T-helper 2 cell treated with Interferon-gamma antibody and Interleukin-4, amounts not matched to agents 5 μg/mL and 100 μg/mL, for 36 hours (primary cell): ENCODE data around the gene ADGB.
"Not testable (repeated sequence)": the region's sequence is repeated elsewhere in the genome, so short reads cannot be mapped to it uniquely, and the experiment has no call there.

Experiments used
- DNase-seq: peaks from one replicate; pipeline ENCODE4 v3.0.0; 2021; ENCODE audit warnings: low spot score
- H3K27ac Mint-ChIP-seq: one replicate; pipeline ENCODE4 v1.8.0; 2021; ENCODE audit warnings: mild to moderate bottlenecking, mixed read lengths
- H3K27me3 Mint-ChIP-seq: one replicate; pipeline ENCODE4 v1.8.0; 2021; ENCODE audit warnings: low read depth, mixed read lengths
- H3K36me3 Mint-ChIP-seq: one replicate; pipeline ENCODE4 v1.8.0; 2021; ENCODE audit warnings: low read depth, mixed read lengths
- H3K4me1 Mint-ChIP-seq: one replicate; pipeline ENCODE4 v1.8.0; 2021; ENCODE audit warnings: low read depth, mixed read lengths
- H3K4me3 Mint-ChIP-seq: one replicate; pipeline ENCODE4 v1.8.0; 2022; ENCODE audit warnings: mild to moderate bottlenecking, moderate library complexity, mixed read lengths
- H3K9me3 Mint-ChIP-seq: one replicate; pipeline ENCODE4 v1.8.0; 2021; ENCODE audit warnings: mixed read lengths

The ADGB gene

DNA sequence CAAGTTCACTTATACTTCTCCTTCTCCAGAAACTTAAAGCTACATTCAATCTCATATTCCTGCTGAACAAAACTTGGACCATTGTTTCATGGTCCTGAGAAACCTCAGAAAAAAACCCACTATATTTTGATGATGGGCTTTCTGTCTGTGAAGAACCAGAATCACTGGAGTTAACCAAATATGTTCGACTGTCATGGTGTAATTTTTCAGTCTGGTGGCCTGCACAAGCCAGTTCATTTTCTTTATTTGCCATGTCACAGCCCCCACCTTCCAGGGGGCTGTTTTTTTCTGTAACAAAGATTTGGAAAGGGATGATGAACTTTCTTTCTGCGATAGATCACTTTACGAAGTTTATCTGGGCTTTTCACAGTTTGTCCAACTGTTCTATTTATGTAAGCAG, 204.4 kb downstream of the ADGB start:
- not testable (repeated sequence) for DNase-seq, H3K27ac Mint-ChIP-seq, H3K4me1 Mint-ChIP-seq, H3K36me3 Mint-ChIP-seq, H3K4me3 Mint-ChIP-seq, H3K9me3 Mint-ChIP-seq, H3K27me3 Mint-ChIP-seq

DNA sequence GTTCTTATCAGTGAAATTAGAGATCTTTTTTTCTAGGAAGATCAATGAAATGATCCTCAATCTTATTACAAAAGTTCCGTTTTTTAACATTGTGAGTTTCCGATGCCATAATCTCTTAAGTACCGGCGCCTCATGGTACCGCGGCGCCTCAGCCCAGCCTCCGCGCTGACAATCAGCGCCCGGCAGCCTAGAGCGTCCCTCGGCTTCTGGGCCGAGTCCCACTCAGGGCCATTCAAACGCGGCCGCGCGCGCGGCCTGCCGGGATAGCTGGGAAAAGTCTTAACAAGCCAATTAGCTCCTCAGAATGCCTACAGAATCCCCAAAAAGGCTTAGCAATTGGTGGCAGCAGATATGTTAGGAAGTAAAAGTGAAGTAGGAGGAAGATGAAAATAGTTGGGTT, 204.8 kb downstream of the ADGB start:
- H3K36me3 Mint-ChIP-seq = no peaks in the 10 kb centered on the region
- H3K4me1 Mint-ChIP-seq = peaks cover 1% of the 10 kb centered on the region
- H3K27ac Mint-ChIP-seq = no peak overlapping the region
- no peak overlapping the region for H3K4me3 Mint-ChIP-seq
- no peak for DNase-seq
- H3K9me3 Mint-ChIP-seq = peaks cover 3% of the 10 kb centered on the region
- H3K27me3 Mint-ChIP-seq = peaks cover 2% of the 10 kb centered on the region

DNA sequence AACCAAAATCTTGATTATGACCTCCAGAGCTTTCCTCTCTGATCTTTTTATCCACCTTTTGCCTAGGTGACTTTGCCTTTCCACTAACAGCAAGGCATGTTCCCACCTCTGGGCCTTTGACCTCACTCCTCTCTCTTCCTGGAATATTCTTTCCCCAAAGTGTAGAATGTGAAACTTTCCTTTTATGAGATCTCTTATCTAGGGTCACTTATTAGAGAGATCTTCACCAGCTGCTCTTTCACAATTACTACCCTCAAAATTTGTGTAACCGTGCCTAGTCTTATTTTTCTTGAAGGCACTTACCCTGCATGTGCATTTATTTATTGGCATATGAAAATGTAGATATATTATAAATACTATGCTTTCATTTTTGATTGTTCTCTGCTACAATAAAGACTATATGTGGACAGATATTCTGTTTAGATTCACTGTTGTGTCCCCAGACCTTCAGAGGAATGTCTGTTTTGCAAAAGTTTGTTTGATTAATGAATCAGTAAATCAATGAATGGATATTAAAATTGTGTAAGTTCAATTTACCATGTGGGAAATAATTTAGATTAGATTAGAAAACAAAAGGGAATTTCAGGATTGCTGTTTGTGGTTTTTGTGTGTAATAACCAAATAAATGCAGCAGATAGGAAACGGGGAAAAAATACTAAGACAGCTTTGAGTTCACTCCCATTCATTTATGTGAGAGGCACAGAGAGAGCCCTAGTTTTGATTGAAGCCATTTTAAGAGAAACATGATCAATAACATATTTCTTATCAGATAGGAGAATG, 207.0 kb downstream of the ADGB start:
- Mint-ChIP-seq H3K4me1 (peaks cover 1% of the 10 kb centered on the region), H3K27ac (no peak overlapping the region), H3K36me3 (no peaks in the 10 kb centered on the region), H3K27me3 (peaks cover 2% of the 10 kb centered on the region), H3K4me3 (no peak overlapping the region), H3K9me3 (no peaks in the 10 kb centered on the region)
- no peak for DNase-seq

DNA sequence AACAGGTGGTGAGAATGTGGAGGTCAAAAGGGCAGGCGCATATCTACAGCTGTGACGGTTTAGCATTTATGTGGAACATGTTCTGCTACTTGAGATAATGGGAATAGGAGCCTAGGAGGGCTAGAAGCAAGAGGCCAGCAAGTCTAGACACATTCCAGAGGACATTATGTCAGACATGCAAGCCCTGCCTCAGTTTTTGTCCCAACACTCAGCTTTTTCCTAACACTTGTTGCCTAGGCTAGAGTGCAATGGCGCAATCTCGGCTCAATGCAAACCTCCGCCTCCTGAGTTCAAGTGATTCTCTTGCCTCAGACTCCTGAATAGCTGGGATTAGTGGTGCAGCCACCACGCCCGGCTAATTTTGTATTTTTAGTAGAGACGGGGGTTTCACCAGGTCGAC, 210.2 kb downstream of the ADGB start:
- not testable (repeated sequence) for H3K36me3 Mint-ChIP-seq, H3K4me1 Mint-ChIP-seq, H3K9me3 Mint-ChIP-seq, H3K27ac Mint-ChIP-seq, DNase-seq, H3K4me3 Mint-ChIP-seq, H3K27me3 Mint-ChIP-seq

DNA sequence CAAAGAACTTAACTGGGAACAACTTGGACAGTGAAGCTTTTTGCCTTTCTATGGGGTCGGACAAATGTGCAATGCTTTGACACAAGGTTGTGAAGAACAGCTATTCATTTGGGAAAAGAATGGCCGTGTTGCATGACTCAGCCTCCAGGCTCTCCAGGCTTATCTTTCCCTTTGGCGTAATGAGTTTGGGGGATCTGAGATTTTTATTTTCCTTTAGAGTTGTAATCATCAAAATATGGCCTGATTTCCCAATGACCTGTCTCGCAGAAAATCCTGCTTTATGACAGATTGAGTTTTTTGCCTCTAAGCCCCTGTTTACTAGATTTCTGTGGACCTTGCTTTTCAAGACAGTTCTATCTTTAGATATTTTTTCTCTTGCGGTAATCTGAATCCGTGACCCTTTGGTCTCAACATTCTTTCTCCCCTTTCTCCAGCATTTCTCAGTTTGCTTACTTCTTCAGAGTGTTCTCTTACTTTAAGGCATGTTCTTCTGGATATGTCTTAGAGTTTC, 214.1 kb downstream of the ADGB start:
- not testable (repeated sequence) for H3K36me3 Mint-ChIP-seq, H3K4me1 Mint-ChIP-seq, H3K4me3 Mint-ChIP-seq

DNA sequence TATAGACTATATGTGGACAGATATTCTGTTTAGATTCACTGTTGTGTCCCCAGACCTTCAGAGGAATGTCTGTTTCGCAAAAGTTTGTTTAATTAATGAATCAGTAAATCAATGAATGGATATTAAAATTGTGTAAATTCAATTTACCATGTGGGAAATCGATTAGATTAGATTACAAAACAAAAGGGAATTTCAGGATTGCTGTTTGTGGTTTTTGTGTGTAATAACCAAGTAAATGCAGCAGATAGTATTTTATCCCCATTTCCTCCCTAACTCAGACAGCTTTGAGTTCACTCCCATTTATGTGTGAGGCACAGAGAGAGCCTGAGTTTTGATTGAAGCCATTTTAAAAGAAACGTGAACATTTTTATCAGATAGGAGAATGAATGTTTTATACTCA, 214.8 kb downstream of the ADGB start:
- H3K9me3 Mint-ChIP-seq = no peaks in the 10 kb centered on the region
- no peaks in the 10 kb centered on the region for H3K4me1 Mint-ChIP-seq

More for the DNA sequence above, 214.1 kb downstream of the ADGB start:
- DNase-seq, H3K9me3 Mint-ChIP-seq, H3K27ac Mint-ChIP-seq, H3K27me3 Mint-ChIP-seq: not testable (repeated sequence)

DNA sequence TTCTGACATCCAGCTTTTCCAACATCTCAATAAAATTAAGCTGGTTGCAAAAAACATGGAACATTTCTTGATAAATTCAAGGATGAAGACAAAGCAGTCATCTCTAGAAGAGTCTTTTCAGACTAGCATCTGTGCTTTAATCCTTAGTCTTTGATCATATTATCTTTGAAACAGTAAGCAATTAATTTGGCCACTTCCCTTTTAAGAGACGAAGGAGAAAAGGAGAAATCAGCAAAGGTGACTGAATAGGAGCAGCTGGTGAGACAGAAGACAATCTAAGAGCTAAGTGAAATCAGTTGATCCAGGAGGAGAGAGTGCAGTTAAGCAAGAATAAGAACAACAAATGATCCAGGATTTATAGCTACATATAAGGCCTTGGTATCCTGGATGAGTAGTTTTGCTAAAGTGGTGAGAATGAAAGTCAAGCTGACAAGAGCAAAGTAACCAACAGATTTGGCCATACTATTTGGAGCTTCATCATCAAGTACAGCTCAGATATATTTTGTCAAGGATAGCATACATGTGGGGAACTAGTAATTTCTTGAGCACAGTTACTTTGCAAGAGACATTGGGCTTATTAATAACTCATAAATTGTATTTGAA, 215.5 kb downstream of the ADGB start:
- DNase-seq = no peak
- Mint-ChIP-seq H3K27me3 (no peaks in the 10 kb centered on the region), H3K27ac (no peak overlapping the region), H3K4me1 (no peaks in the 10 kb centered on the region), H3K4me3 (no peak overlapping the region), H3K9me3 (no peaks in the 10 kb centered on the region), H3K36me3 (no peaks in the 10 kb centered on the region)

More for the DNA sequence above, 214.8 kb downstream of the ADGB start:
- Mint-ChIP-seq H3K27me3 (no peaks in the 10 kb centered on the region), H3K36me3 (no peaks in the 10 kb centered on the region), H3K27ac (no peak overlapping the region), H3K4me3 (no peak overlapping the region)
- no peak for DNase-seq

DNA sequence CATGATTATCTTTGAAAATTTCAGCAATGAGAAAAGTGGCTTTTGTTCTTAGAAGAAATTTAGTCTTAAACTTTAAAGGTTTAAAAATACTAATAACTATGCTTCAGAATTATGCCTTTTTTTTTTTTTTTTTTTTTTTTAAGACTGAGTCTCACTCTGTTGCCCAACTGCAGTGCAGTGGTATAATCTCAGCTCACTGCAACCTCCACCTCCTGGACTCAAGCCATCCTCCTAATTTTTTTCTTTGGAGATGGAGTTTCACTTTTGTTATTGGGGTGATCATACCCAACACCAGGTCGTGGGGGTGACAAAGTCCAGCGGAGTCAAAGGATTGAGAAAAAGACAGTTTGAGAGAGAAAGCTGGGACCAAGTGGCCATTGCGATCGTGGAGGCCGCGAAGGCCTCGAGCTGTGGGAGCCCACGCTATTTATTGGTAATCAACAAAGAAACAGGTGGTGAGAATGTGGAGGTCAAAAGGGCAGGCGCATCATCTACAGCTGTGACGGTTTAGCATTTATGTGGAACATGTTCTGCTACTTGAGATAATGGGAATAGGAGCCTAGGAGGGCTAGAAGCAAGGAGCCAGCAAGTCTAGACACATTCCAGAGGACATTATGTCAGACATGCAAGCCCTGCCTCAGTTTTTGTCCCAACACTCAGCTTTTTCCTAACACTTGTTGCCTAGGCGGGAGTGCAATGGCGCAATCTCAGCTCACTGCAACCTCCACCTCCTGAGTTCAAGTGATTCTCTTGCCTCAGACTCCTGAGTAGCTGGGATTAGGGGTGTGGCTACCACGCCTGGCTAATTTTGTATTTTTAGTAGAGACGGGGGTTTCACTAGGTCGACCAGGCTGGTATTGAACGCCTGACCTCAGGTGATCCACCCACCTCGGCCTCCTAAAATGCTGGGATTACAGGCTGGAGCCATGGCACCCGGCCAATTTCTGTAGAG, 217.0 kb downstream of the ADGB start:
- not testable (repeated sequence) for H3K27ac Mint-ChIP-seq, H3K4me3 Mint-ChIP-seq, H3K36me3 Mint-ChIP-seq, DNase-seq, H3K4me1 Mint-ChIP-seq, H3K27me3 Mint-ChIP-seq, H3K9me3 Mint-ChIP-seq

DNA sequence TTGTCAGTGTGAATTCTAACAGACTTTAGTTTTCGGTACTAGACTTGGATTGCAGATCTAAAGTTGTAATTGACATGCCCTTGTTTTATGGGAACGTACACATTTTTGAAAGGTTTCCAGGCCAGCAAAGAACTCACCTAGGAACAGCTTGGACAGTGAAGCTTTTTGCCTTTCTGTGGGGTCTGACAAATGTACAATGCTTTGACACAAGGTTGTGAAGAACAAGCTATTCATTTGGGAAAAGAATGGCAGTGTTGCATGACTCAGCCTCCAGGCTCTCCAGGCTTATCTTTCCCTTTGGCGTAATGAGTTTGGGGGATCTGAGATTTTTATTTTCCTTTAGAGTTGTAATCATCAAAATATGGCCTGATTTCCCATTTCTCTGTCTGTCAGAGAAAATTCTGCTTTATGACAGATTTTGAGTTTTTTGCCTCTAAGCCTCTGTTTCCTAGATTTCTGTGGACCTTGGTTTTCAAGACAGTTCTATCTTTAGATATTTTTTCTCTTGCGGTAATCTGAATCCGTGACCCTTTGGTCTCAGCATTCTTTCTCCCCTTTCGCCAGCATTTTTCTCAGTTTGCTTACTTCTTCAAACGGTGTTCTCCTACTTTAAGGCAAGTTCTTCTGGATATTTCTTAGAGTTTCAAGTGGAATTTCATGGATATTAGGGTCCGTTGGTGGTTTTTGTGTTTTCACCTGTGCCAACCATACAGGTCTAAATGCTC, 221.0 kb downstream of the ADGB start:
- H3K4me1 Mint-ChIP-seq = no peaks in the 10 kb centered on the region
- no peak for DNase-seq
- H3K27ac Mint-ChIP-seq = no peak overlapping the region
- no peaks in the 10 kb centered on the region for H3K9me3 Mint-ChIP-seq
- H3K27me3 Mint-ChIP-seq = no peaks in the 10 kb centered on the region
- no peaks in the 10 kb centered on the region for H3K36me3 Mint-ChIP-seq
- H3K4me3 Mint-ChIP-seq = no peak overlapping the region

DNA sequence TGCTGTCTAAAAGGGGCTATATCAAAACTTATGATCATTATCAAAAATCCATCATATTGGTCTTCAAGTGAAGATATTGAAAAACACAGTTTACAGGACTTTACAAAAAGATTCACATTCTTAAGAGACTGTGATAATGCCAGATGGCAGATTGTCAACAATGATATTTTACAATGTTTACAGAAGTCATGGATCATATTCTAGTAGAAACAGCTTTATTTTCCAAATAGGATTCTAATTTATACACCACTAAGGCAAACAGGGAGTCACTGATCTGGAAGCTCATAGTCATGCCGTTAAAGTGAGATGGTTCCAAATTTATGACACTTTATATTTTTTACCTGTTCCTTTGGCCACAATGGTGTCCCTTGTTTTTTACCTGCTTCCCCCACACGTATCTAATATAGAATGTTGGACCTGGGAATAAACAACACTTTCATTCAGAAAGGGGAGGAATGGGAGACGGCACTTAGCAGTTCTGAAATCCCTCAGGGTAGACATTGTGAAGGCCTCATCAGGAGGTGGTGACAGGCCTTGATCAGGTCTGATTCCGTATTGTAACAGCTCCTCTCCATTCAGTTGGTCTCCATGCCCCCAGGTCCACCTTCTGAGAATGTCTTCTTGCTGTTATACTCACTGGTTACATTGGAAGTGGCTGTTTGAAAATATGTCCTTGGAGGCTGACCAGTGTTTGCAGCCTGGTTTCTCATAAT, 228.6 kb downstream of the ADGB start:
- no peaks in the 10 kb centered on the region for H3K4me1 Mint-ChIP-seq
- no peak overlapping the region for H3K27ac Mint-ChIP-seq
- no peak for DNase-seq

DNA sequence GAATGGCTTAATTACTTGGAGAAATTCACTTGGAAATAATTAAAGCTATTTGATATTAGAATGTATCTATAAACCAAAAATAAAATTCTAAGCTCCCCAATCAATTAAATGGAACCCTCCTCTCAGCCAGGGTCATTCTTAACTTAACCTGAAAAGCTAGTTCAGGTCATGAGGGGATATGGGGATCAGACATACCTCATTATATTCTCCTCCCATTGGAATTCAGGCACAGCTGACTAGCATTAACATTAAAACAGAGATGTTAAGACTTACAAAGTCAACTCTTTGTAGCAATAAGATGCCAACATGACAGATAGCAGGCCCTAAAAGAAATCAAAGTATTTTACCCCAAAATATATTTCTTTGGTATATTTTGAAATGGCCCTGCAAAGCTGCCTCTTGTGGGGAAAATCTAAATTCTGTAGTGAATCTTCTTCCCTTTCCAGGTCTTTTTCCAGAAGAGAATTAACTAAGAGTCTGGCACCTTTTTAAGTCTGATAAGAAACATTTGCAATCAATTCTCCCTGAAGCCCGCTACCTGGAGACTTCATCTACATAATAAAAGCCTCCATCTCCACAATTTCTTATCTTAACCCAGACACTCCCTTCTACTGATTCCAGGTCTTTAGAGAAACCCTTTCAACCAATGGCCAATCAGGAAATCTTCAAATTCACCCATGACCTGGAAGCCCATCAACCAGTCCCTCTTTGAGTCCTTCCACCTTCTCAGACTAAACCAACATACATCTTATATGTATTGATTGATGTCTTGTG, 231.2 kb downstream of the ADGB start:
- Mint-ChIP-seq H3K27ac (no peak overlapping the region), H3K4me3 (no peak overlapping the region), H3K36me3 (no peaks in the 10 kb centered on the region), H3K27me3 (no peaks in the 10 kb centered on the region), H3K9me3 (no peaks in the 10 kb centered on the region), H3K4me1 (no peaks in the 10 kb centered on the region)
- no peak for DNase-seq

More for the DNA sequence above, 228.6 kb downstream of the ADGB start:
- Mint-ChIP-seq H3K9me3 (no peaks in the 10 kb centered on the region), H3K27me3 (no peaks in the 10 kb centered on the region), H3K4me3 (no peak overlapping the region), H3K36me3 (no peaks in the 10 kb centered on the region)

DNA sequence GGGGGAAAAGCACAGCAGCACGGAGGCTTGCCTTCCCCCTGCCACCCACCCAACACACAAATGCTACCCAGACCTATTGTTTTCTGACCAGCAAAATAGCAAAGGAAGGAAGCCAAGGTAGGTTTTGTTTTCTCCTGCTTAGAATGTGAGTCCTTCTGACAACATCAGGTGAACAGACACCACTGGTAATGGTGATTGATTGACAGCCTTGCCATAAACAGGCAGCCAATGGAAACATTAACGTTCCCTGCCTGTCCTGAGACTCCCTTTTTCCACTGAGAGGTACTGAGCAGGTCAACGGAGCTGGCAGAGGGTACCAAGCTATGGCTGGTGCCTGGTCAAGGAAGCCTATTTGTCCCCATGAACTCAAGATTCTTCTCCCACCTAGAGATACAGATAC, 234.4 kb downstream of the ADGB start:
- no peak overlapping the region for H3K27ac Mint-ChIP-seq
- no peak for DNase-seq
- H3K4me1 Mint-ChIP-seq = no peaks in the 10 kb centered on the region
- H3K4me3 Mint-ChIP-seq = no peak overlapping the region
- no peaks in the 10 kb centered on the region for H3K36me3 Mint-ChIP-seq
- H3K27me3 Mint-ChIP-seq = peaks cover 2% of the 10 kb centered on the region
- H3K9me3 Mint-ChIP-seq = no peaks in the 10 kb centered on the region
